GM12878 (cell line): ENCODE data around the gene IFT172. TPM values are rescaled to one million over a fixed set of nuclear protein-coding genes. Genes with fewer than 3 reads are reported as not detected.
A peak's percentile ranks its signal among the peaks of the same experiment; 100 is the strongest.

ENCODE experiments used
- ATAC-seq: fragments of 200-7000 bp; cut with Tn5 transposase; 3 replicates; pipeline ENCODE4 v1.9.1; 2020; ENCODE audit warnings: mild to moderate bottlenecking, moderate library complexity
- BruUV-seq: library from RNA; stranded (reverse); fragments of 400-500 nt; replicated peaks from 2 replicates; lab custom pipeline; 2021; lab: Mats Ljungman, UMichigan
- CTCF ChIA-PET: fragments of 300-600 bp; sonication (Branson Sonifier 250); formaldehyde crosslinking; extraction: SDS; loops from one replicate; lab custom pipeline; 2021; ENCODE audit warnings: inconsistent platforms; lab: Yijun Ruan, JAX
- POLR2A ChIA-PET: fragments of 350-600 bp; formaldehyde crosslinking; extraction: SDS; loops from one replicate; lab custom pipeline; 2021; ENCODE audit warnings: inconsistent platforms; lab: Charles Lee
- RAD21 ChIA-PET: fragments of 300-600 bp; sonication (Branson Sonifier 250); formaldehyde crosslinking; loops from one replicate; lab custom pipeline; 2023; ENCODE audit warnings: antibody characterized with exemption; ENCODE audit not compliant: unreplicated experiment; lab: Charles Lee
- SMC1A ChIA-PET: fragments of 300-600 bp; sonication (Branson Sonifier 250); formaldehyde crosslinking; loops from one replicate; lab custom pipeline; 2023; ENCODE audit not compliant: unreplicated experiment, uncharacterized antibody; lab: Charles Lee
- DNase-seq: peaks from one replicate; pipeline ENCODE4 v3.0.0-alpha.2; 2011; ENCODE audit warnings: low read depth, low spot score
- FAIRE-seq: peaks from 3 replicates; lab custom pipeline; 2011; peaks lifted over from hg19 to GRCh38; lab: Jason Lieb, UNC
- H2AFZ ChIP-seq: 2 replicates; pipeline ENCODE4 v1.6.0; 2011; ENCODE audit warnings: low read depth, low read length, control low read depth; ENCODE audit not compliant: control insufficient read depth
- H3K27ac ChIP-seq: 2 replicates; pipeline ENCODE4 v1.5.1; 2011; ENCODE audit warnings: control low read depth; ENCODE audit not compliant: control insufficient read depth, insufficient read depth
- H3K27me3 ChIP-seq, 2 experiments: replicated peaks in 1 of 2; 2 replicates each; pipeline versions ENCODE4 v1.6.0 to v1.6.1; 2011; ENCODE audit warnings: low read length in 1 of 2; ENCODE audit not compliant: control insufficient read depth in 2 of 2, insufficient read depth in 2 of 2
- H3K36me3 ChIP-seq, 2 experiments: 2 replicates each; pipeline ENCODE4 v1.5.1; 2011; ENCODE audit warnings: low read length in 1 of 2; ENCODE audit not compliant: control insufficient read depth in 2 of 2, insufficient read depth in 2 of 2
- H3K4me1 ChIP-seq: 2 replicates; pipeline ENCODE4 v1.6.1; 2011; ENCODE audit warnings: mild to moderate bottlenecking, low read length, moderate library complexity, mixed read lengths; ENCODE audit not compliant: control insufficient read depth, insufficient read depth
- H3K4me2 ChIP-seq: 2 replicates; pipeline ENCODE4 v1.6.0; 2011; ENCODE audit warnings: control low read depth; ENCODE audit not compliant: control insufficient read depth, insufficient read depth
- H3K4me3 ChIP-seq: fragments of 200-600 bp; sonication (generic); 2 replicates; pipeline ENCODE4 v1.5.1; 2016
- H3K79me2 ChIP-seq: 2 replicates; pipeline ENCODE4 v1.6.0; 2011; ENCODE audit warnings: low read length; ENCODE audit not compliant: control insufficient read depth, insufficient read depth
- H3K9ac ChIP-seq: 2 replicates; pipeline ENCODE4 v1.8.0; 2011; ENCODE audit warnings: low read length, control low read depth, mixed read lengths; ENCODE audit not compliant: control insufficient read depth, insufficient read depth
- H3K9me3 ChIP-seq: replicated peaks from 3 replicates; pipeline ENCODE4 v1.5.1; 2011; ENCODE audit warnings: mild to moderate bottlenecking, low read length; ENCODE audit not compliant: control insufficient read depth, insufficient read depth
- H4K20me1 ChIP-seq: 2 replicates; pipeline ENCODE4 v1.6.0; 2011; ENCODE audit not compliant: control insufficient read depth, insufficient read depth
- BHLHE40 ChIP-seq, 2 experiments: fragments of 450-650 bp in 1 of 2; IDR thresholded peaks; 2 replicates each; pipeline ENCODE4 v1.6.1; 2011 to 2017; ENCODE audit warnings: low read depth in 2 of 2, borderline replicate concordance in 1 of 2, improper control_type of control experiment in 1 of 2, low read length in 1 of 2, mild to moderate bottlenecking in 1 of 2
- CEBPB ChIP-seq, 2 experiments: fragments of 150-350 bp in 1 of 2; IDR thresholded peaks; 2 replicates each; pipeline ENCODE4 v1.6.1; 2012 to 2014; ENCODE audit warnings: low read depth in 2 of 2, low read length in 2 of 2, borderline replicate concordance in 1 of 2, inconsistent platforms in 1 of 2
- E4F1 ChIP-seq: fragments of 450-650 bp; IDR thresholded peaks from 2 replicates; pipeline ENCODE4 v1.6.1; 2018; ENCODE audit warnings: borderline replicate concordance, mild to moderate bottlenecking; ENCODE audit not compliant: partially characterized antibody
- RFX5 ChIP-seq: IDR thresholded peaks from 2 replicates; pipeline ENCODE4 v1.6.1; 2011; ENCODE audit warnings: low read depth, low read length, improper control_type of control experiment
- SIN3A ChIP-seq: IDR thresholded peaks from 2 replicates; pipeline ENCODE4 v1.6.1; 2012; ENCODE audit warnings: low read depth, low read length, improper control_type of control experiment
- ZNF274 ChIP-seq: IDR thresholded peaks from one replicate; pipeline ENCODE4 v1.8.0; 2011; ENCODE audit not compliant: insufficient read length, insufficient read depth
- WGBS: methylation state at CpG from one replicate; pipeline ENCODE4 v1.1.6; 2016; ENCODE audit warnings: low lambda C conversion rate; ENCODE audit not compliant: insufficient replicate concordance, insufficient coverage; ENCODE audit errors: missing lambda C conversion rate; 5-methylcytosine and 5-hydroxymethylcytosine counted together
- in situ Hi-C: fragments of 300-500 bp; cut with MboI; formaldehyde crosslinking; loops from 9 replicates; pipeline ENCODE4 v1.14.3; 2018; ENCODE audit warnings: mixed read lengths
- intact Hi-C: fragments of 100-400 bp; cut with micrococcal nuclease; formaldehyde crosslinking; loops from one replicate; pipeline ENCODE4 v1.14.2; 2022; ENCODE audit not compliant: unreplicated experiment
- polyA plus RNA-seq, 11 experiments: library from polyadenylated mRNA; depleted of rRNA in 4 of 11; unstranded in 6 of 11; stranded (reverse) in 5 of 11; fragments of >200 nt; fragmentation: Nextera tagmentation in 4 of 11; fragmentation: Illumina TruSeq in 1 of 11; extraction: Ambion mirVana in 4 of 11; extraction: Trizol in 1 of 11; gene quantifications; 1 replicate in 1 of 11; 2 replicates in 10 of 11; pipeline versions ENCODE4 v1.2.1 to v1.2.3, GENCODE V29; 2011 to 2016; ENCODE audit warnings: inconsistent platforms in 2 of 11, missing spikeins in 2 of 11, low read depth in 1 of 11
- total RNA-seq, 4 experiments: library from RNA; depleted of rRNA in 3 of 4; stranded (reverse); fragments of >200 nt in 3 of 4; fragmentation: Illumina TruSeq in 1 of 4; extraction: Trizol in 1 of 4; gene quantifications; 2 replicates each; pipeline versions ENCODE4 v1.2.1 to v1.2.3, GENCODE V29; 2013 to 2021
- TF ChIP-seq, protein P1 (sequence below): IDR thresholded peaks from 2 replicates; pipeline ENCODE4 v1.6.1; 2012; ENCODE audit warnings: mild to moderate bottlenecking, low read depth, low read length
- TF ChIP-seq, protein P2 (sequence below): IDR thresholded peaks from 2 replicates; pipeline ENCODE4 v1.6.1; 2011; ENCODE audit warnings: mild to moderate bottlenecking, low read depth, low read length, moderate library complexity; ENCODE audit not compliant: insufficient replicate concordance

Gene IFT172
- total and polyA plus RNA-seq, 10 of the 15 experiments (the other 5 are each of a cell fraction or from before 2014, with no cell fraction given) = 2.4 to 8.6 (median 6.2) TPM

DNA sequence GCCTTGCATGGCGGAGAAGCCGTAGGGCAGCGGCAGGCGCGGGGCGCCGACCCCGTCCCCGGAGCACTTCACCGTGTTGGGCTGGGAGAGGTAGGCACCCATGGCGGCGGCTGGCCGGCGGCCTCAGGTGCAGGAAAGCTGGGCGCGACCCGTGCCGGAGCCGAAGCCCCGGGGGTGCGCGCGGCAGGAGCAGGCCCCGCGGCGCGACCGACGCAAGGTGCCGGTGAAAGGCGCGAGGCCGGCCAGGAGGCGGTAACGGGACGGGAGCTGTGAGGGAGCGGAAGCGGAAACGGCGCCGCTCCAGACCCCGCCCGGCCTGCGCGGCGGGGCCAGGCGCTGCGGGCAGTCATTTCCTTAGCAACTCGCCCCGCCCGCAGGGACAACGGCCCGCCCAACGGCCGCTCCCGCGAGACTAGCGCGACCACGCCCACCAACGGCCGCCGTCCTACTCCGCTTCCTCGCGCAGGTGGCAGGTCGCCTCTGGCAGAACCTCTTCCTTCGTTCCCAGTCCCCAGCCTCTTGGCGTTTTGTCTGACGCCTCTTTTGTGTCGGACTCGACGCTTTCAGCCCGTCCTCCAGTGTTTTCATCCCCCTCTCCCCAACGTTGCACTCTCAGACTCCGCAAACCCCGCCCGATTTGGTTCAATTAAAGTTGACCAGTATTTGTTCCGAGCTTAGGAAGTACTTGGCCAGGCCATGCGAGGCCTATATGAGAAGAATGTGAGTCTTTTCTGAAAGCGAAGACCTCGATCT lies 80.0 kb downstream of the IFT172 start, which contains the start of gene PPM1G (continued):
- TF ChIP-seq, protein P1, sequence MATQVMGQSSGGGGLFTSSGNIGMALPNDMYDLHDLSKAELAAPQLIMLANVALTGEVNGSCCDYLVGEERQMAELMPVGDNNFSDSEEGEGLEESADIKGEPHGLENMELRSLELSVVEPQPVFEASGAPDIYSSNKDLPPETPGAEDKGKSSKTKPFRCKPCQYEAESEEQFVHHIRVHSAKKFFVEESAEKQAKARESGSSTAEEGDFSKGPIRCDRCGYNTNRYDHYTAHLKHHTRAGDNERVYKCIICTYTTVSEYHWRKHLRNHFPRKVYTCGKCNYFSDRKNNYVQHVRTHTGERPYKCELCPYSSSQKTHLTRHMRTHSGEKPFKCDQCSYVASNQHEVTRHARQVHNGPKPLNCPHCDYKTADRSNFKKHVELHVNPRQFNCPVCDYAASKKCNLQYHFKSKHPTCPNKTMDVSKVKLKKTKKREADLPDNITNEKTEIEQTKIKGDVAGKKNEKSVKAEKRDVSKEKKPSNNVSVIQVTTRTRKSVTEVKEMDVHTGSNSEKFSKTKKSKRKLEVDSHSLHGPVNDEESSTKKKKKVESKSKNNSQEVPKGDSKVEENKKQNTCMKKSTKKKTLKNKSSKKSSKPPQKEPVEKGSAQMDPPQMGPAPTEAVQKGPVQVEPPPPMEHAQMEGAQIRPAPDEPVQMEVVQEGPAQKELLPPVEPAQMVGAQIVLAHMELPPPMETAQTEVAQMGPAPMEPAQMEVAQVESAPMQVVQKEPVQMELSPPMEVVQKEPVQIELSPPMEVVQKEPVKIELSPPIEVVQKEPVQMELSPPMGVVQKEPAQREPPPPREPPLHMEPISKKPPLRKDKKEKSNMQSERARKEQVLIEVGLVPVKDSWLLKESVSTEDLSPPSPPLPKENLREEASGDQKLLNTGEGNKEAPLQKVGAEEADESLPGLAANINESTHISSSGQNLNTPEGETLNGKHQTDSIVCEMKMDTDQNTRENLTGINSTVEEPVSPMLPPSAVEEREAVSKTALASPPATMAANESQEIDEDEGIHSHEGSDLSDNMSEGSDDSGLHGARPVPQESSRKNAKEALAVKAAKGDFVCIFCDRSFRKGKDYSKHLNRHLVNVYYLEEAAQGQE = no peak
- TF ChIP-seq ZNF274 (no peak), BHLHE40 (IDR thresholded peaks at IDR 0.05; ENCODE audit: borderline replicate concordance in 1 of 2, low read depth in 2 of 2, low read length in 1 of 2) (peak in 1 of 2 experiments; percentile 49; a peak in 1 of 4 replicates)
- TF ChIP-seq, all 136 proteins: peak for 54

DNA sequence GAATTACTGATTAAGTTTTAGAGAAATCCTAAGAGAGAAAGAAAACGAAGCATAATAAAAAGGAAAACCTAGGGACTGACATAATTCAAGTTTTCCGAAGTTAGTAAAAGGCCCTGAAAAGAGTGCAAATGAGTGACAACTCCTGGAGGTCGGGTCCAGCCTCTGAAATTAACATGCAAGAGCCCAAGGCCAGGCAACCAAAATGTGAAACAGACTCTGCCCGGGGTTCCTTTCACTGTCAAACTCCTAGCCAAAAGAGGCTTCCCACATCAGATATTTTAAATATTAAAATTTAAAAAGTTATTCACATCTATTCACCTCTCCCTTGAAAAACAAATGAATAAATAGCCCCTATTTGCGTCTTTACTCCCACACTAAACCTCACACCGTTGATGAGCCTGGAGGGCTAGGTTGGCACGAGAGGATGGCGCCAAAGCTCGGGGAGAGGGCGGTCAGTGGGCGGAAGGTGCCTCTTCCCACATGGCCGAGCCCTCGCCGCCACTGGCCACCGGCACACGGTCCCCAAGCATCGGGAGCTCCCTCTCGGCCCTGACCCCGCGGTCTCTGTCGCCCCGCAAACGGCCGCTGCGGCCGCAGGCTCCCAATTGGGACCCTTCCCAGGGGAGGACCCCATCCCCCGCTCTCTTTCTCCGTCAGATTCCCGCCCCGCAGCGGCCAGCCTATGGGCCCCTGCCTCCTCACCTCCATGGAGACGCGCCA lies 80.8 kb downstream of the IFT172 start:
- under 1% methylated on average over 27 of the region's 33 CpGs for WGBS
- Histone ChIP-seq H3K79me2 (peaks cover 51% of the 10 kb centered on the region), H3K36me3 (no peaks in the 10 kb centered on the region), H3K27ac (peak overlapping the region; percentile 76), H3K4me3 (peak overlapping the region; percentile 99), H3K9me3 (no peaks in the 10 kb centered on the region), H3K4me2 (peak overlapping the region; percentile 93), H2AFZ (peak overlapping the region; percentile 92), H3K27me3 (no peaks in the 10 kb centered on the region), H4K20me1 (no peaks in the 10 kb centered on the region), H3K4me1 (peaks cover 6% of the 10 kb centered on the region; the same call in 1 of the 2 replicates), H3K9ac (peak overlapping the region; percentile 93)
- in situ Hi-C loops (no loop called here), intact Hi-C loops (loop anchor here (2.0 to 10.0 kb wide), 4 partner anchors 20 to 276 kb away; partner anchors contain the start of genes EIF2B4, NRBP1, SNX17 and ZNF512)
- BruUV-seq = no TSS peak
- ChIA-PET SMC1A (interaction anchor here (1.4 to 2.4 kb wide), 3 partner anchors 13 to 22 kb away, joined by 4 to 20 read pairs (median 9); partner anchors contain the start of gene NRBP1), CTCF (interaction anchor here (1.4 to 4.6 kb wide), 5 partner anchors 7 to 274 kb away, joined by 4 to 52 read pairs (median 5); partner anchors contain the start of genes EIF2B4 and NRBP1), RAD21 (interaction anchor here (1.6 to 2.2 kb wide), 3 partner anchors 21 to 219 kb away, joined by 4 to 29 read pairs (median 5); partner anchors contain the start of genes CCDC121, GPN1 and NRBP1), POLR2A (interaction anchor here (0.6 to 3.3 kb wide), 11 partner anchors 8 to 221 kb away, joined by 3 to 71 read pairs (median 4); partner anchors contain the start of genes NRBP1, SNX17 and ZNF512)
- FAIRE-seq = no peak
- DNase-seq = no peak
- ATAC-seq = peak; percentile 66
- TF ChIP-seq SIN3A (no peak), E4F1 (no peak), CEBPB (IDR thresholded peaks at IDR 0.05; ENCODE audit: borderline replicate concordance in 1 of 2, low read depth in 2 of 2, low read length in 2 of 2) (no peak), RFX5 (no peak)
- TF ChIP-seq, protein P2, sequence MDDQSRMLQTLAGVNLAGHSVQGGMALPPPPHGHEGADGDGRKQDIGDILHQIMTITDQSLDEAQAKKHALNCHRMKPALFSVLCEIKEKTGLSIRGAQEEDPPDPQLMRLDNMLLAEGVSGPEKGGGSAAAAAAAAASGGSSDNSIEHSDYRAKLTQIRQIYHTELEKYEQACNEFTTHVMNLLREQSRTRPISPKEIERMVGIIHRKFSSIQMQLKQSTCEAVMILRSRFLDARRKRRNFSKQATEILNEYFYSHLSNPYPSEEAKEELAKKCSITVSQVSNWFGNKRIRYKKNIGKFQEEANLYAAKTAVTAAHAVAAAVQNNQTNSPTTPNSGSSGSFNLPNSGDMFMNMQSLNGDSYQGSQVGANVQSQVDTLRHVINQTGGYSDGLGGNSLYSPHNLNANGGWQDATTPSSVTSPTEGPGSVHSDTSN = no peak
